ENCODE measurements around the gene CLEC16A. TPM values are rescaled to one million over a fixed set of nuclear protein-coding genes. Genes with fewer than 3 reads are reported as not detected.

CLEC16A gene
- polyA plus RNA-seq, 3 donors: 3.4 to 12.0 (median 5.8) TPM

DNA sequence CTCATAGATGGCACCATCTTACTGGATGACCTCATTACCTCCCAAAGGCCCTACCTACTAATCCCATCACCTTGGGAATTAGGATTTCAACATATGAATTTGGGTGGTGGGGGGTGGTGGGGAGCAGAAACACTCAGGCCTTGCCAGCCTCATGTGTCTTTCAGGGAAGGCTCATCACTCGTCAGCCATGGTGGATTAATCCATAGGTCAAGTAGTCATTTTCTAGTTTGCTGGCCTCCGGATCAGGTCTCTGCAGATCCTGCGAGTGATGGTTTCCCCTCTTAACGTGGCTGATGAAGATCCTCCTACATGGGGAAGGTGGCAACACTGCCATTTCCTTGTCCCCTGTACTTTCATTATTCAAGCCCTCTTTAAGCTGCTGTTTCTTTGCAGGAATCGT is 101.1 kb downstream of the CLEC16A start:
- H3K4me1 ChIP-seq (ENCODE audit: control insufficient read depth in 1 of 2, insufficient read depth in 2 of 2, low read length in 2 of 2): peaks cover 0 to under 1% of the 10 kb centered on the region in 2 donors
- peaks cover 65 to 93% of the 10 kb centered on the region in 2 donors for H3K36me3 ChIP-seq (replicated peaks in 1 of 2; ENCODE audit: control insufficient read depth in 1 of 2, insufficient read depth in 2 of 2, low read length in 2 of 2)
- H3K27ac ChIP-seq (ENCODE audit: low read depth in 1 of 2, low read length in 2 of 2): no peak overlapping the region
- H3K79me2 ChIP-seq (ENCODE audit: insufficient read depth, low read length): no peaks in the 10 kb centered on the region
- H3K4me2 ChIP-seq (replicated peaks; ENCODE audit: extremely low read depth, low read length, poor library complexity, severe bottlenecking): no peak overlapping the region
- H3K27ac Mint-ChIP-seq: no peak overlapping the region
- no peak overlapping the region for H3K4me3 Mint-ChIP-seq
- no peaks in the 10 kb centered on the region for H3K27me3 ChIP-seq (ENCODE audit: control insufficient read depth in 2 of 2, insufficient read depth in 2 of 2, low read length in 2 of 2)
- DNase-seq: no peak
- peaks cover 9% of the 10 kb centered on the region for H3K4me1 Mint-ChIP-seq
- WGBS (ENCODE audit: insufficient coverage): 100% methylated on average over 1 of the region's 5 CpGs
- H3K9me3 Mint-ChIP-seq: no peaks in the 10 kb centered on the region
- intact Hi-C loops (cut with micrococcal nuclease): no loop called here
- H3K4me3 ChIP-seq (replicated peaks in 1 of 3; ENCODE audit: low read depth in 2 of 3, low read length in 3 of 3): no peak overlapping the region
- TF ChIP-seq, protein P1, sequence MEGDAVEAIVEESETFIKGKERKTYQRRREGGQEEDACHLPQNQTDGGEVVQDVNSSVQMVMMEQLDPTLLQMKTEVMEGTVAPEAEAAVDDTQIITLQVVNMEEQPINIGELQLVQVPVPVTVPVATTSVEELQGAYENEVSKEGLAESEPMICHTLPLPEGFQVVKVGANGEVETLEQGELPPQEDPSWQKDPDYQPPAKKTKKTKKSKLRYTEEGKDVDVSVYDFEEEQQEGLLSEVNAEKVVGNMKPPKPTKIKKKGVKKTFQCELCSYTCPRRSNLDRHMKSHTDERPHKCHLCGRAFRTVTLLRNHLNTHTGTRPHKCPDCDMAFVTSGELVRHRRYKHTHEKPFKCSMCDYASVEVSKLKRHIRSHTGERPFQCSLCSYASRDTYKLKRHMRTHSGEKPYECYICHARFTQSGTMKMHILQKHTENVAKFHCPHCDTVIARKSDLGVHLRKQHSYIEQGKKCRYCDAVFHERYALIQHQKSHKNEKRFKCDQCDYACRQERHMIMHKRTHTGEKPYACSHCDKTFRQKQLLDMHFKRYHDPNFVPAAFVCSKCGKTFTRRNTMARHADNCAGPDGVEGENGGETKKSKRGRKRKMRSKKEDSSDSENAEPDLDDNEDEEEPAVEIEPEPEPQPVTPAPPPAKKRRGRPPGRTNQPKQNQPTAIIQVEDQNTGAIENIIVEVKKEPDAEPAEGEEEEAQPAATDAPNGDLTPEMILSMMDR (IDR thresholded peaks at IDR 0.05): no peak
- peaks cover 84 to 86% of the 10 kb centered on the region in 2 donors for H3K36me3 Mint-ChIP-seq
- no peak overlapping the region for H3K9ac ChIP-seq (ENCODE audit: insufficient read depth, low read length, poor library complexity, severe bottlenecking)
- peaks cover 0 to 5% (median 4%) of the 10 kb centered on the region in 3 donors for H3K27me3 Mint-ChIP-seq (ENCODE audit: low read depth in 3 of 3)
- H2AFZ ChIP-seq (ENCODE audit: insufficient read depth, low read depth, low read length, poor library complexity, severe bottlenecking): no peak overlapping the region
- no peaks in the 10 kb centered on the region for H4K20me1 ChIP-seq (ENCODE audit: insufficient read depth, low read length)
- H3K9me3 ChIP-seq (replicated peaks in 1 of 2; ENCODE audit: control insufficient read depth in 1 of 2, insufficient read depth in 1 of 2, low read length in 2 of 2): no peaks in the 10 kb centered on the region

DNA sequence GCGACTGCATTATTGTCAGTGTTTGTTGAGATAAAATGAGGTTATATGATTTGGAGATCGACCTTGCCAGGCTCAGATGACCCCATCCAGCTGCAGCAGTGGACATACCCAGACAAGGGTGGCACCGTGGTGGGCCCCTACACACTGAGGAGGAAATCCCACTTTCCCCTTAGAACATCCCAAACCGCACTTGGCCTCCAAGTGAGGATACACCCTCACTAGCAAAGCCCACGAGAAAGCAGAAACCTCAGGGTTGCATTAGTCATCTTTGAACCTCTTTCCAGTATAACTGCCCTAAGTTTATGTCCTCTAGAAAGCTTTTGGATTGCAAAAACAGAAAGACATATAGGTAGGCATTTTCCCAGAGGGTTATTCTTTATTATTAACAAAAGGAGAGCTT is 101.5 kb downstream of the CLEC16A start:
- peaks cover 80 to 83% of the 10 kb centered on the region in 2 donors for H3K36me3 Mint-ChIP-seq
- Histone ChIP-seq H2AFZ (ENCODE audit: insufficient read depth, low read depth, low read length, poor library complexity, severe bottlenecking) (no peak overlapping the region), H3K79me2 (ENCODE audit: insufficient read depth, low read length) (no peaks in the 10 kb centered on the region), H4K20me1 (ENCODE audit: insufficient read depth, low read length) (no peaks in the 10 kb centered on the region), H3K36me3 (replicated peaks in 1 of 2; ENCODE audit: control insufficient read depth in 1 of 2, insufficient read depth in 2 of 2, low read length in 2 of 2) (peaks cover 61 to 91% of the 10 kb centered on the region in 2 donors), H3K4me2 (replicated peaks; ENCODE audit: extremely low read depth, low read length, poor library complexity, severe bottlenecking) (no peak overlapping the region), H3K4me1 (ENCODE audit: control insufficient read depth in 1 of 2, insufficient read depth in 2 of 2, low read length in 2 of 2) (peaks cover 4% of the 10 kb centered on the region in 2 donors), H3K4me3 (replicated peaks in 1 of 3; ENCODE audit: low read depth in 2 of 3, low read length in 3 of 3) (no peak overlapping the region), H3K27ac (ENCODE audit: low read depth in 1 of 2, low read length in 2 of 2) (no peak overlapping the region), H3K27me3 (ENCODE audit: control insufficient read depth in 2 of 2, insufficient read depth in 2 of 2, low read length in 2 of 2) (no peaks in the 10 kb centered on the region), H3K9ac (ENCODE audit: insufficient read depth, low read length, poor library complexity, severe bottlenecking) (no peak overlapping the region), H3K9me3 (replicated peaks in 1 of 2; ENCODE audit: control insufficient read depth in 1 of 2, insufficient read depth in 1 of 2, low read length in 2 of 2) (no peaks in the 10 kb centered on the region)
- H3K27ac Mint-ChIP-seq: no peak overlapping the region
- no peaks in the 10 kb centered on the region for H3K9me3 Mint-ChIP-seq
- DNase-seq: no peak
- H3K27me3 Mint-ChIP-seq (ENCODE audit: low read depth in 3 of 3): peaks cover 0 to 5% (median 4%) of the 10 kb centered on the region in 3 donors
- H3K4me3 Mint-ChIP-seq: no peak overlapping the region
- WGBS (ENCODE audit: insufficient coverage): 83% methylated on average over 1 of the region's 5 CpGs
- TF ChIP-seq, protein P1 (IDR thresholded peaks at IDR 0.05): no peak
- intact Hi-C loops (cut with micrococcal nuclease): no loop called here
- H3K4me1 Mint-ChIP-seq: peaks cover 13% of the 10 kb centered on the region

Data from CD14-positive monocyte (primary cell).